Osteoblast (primary cell): ENCODE results near the gene RNF187. TPM values are rescaled to one million over a fixed set of nuclear protein-coding genes. Genes with fewer than 3 reads are reported as not detected.

Experiments
- DNase-seq: peaks from one replicate; pipeline ENCODE4 v3.0.0; 2011; ENCODE audit warnings: low spot score, mixed read lengths; ENCODE audit not compliant: insufficient read length; ENCODE audit errors: missing footprints
- H2AFZ ChIP-seq: 2 replicates; pipeline ENCODE4 v1.6.0; 2011; ENCODE audit warnings: mild to moderate bottlenecking, low read length
- H3K27ac ChIP-seq: 2 replicates; pipeline ENCODE4 v1.5.1; 2011; ENCODE audit warnings: mild to moderate bottlenecking, low read depth, low read length, moderate library complexity
- H3K27me3 ChIP-seq: 2 replicates; pipeline ENCODE4 v1.6.0; 2012; ENCODE audit warnings: mild to moderate bottlenecking, control low read depth, inconsistent platforms, low read length, moderate library complexity; ENCODE audit not compliant: insufficient read depth
- H3K36me3 ChIP-seq: 2 replicates; pipeline ENCODE4 v1.5.1; 2011; ENCODE audit warnings: mild to moderate bottlenecking, low read length, control low read depth, moderate library complexity; ENCODE audit not compliant: insufficient read depth
- H3K4me1 ChIP-seq: 2 replicates; pipeline ENCODE4 v1.5.1; 2011; ENCODE audit warnings: mild to moderate bottlenecking, low read length, control low read depth, moderate library complexity; ENCODE audit not compliant: insufficient read depth
- H3K4me2 ChIP-seq: 2 replicates; pipeline ENCODE4 v1.6.0; 2011; ENCODE audit warnings: mild to moderate bottlenecking, low read length; ENCODE audit not compliant: insufficient read depth
- H3K4me3 ChIP-seq: fragments of 200-600 bp; sonication (generic); 3 replicates; pipeline ENCODE4 v1.5.1; 2012; ENCODE audit warnings: mild to moderate bottlenecking, low read length, inconsistent platforms; ENCODE audit not compliant: insufficient read depth
- H3K79me2 ChIP-seq: 2 replicates; pipeline ENCODE4 v1.6.0; 2012; ENCODE audit warnings: mild to moderate bottlenecking, low read length, control low read depth, inconsistent platforms; ENCODE audit not compliant: insufficient read depth
- H3K9me3 ChIP-seq: 2 replicates; pipeline ENCODE4 v1.5.1; 2011; ENCODE audit warnings: low read depth, low read length, control low read depth
- H4K20me1 ChIP-seq: 2 replicates; pipeline ENCODE4 v1.6.0; 2012; ENCODE audit warnings: mild to moderate bottlenecking, low read length, control low read depth; ENCODE audit not compliant: insufficient read depth
- total RNA-seq: library from RNA; depleted of rRNA; stranded (reverse); fragments of >200 nt; gene quantifications from 2 replicates; pipeline ENCODE4 v1.2.3, GENCODE V29; 2012
- TF ChIP-seq, protein P1 (sequence below): IDR thresholded peaks from 2 replicates; pipeline ENCODE4 v1.5.1; 2011; ENCODE audit warnings: mild to moderate bottlenecking, low read depth, low read length, moderate library complexity; ENCODE audit errors: extremely low read depth

The RNF187 gene
- total RNA-seq, 1 donor, result 52.5 TPM

DNA sequence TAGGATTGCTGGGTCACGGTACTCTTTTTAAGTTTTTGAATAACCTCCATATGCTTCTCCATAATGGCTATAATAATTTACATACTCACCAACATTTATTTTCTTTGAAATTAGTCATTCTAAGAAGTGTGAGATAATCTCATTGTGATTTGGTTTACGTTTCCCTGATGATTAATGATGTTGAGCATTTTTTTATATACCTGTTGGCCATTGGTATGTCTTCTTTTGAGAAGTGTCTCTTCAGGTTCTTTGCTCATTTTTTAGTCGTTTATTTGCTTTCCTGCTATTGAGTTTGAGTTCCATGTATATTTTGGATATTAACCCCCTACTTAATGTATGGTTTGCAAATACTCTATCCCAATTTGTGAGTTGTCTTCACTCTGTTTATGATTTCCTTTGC lies 9.3 kb downstream of the RNF187 start:
- peaks cover 6% of the 10 kb centered on the region for H4K20me1 ChIP-seq
- no peak overlapping the region for H3K4me3 ChIP-seq
- H3K79me2 ChIP-seq, result peaks cover 3% of the 10 kb centered on the region
- no peak for DNase-seq
- TF ChIP-seq, protein P1, sequence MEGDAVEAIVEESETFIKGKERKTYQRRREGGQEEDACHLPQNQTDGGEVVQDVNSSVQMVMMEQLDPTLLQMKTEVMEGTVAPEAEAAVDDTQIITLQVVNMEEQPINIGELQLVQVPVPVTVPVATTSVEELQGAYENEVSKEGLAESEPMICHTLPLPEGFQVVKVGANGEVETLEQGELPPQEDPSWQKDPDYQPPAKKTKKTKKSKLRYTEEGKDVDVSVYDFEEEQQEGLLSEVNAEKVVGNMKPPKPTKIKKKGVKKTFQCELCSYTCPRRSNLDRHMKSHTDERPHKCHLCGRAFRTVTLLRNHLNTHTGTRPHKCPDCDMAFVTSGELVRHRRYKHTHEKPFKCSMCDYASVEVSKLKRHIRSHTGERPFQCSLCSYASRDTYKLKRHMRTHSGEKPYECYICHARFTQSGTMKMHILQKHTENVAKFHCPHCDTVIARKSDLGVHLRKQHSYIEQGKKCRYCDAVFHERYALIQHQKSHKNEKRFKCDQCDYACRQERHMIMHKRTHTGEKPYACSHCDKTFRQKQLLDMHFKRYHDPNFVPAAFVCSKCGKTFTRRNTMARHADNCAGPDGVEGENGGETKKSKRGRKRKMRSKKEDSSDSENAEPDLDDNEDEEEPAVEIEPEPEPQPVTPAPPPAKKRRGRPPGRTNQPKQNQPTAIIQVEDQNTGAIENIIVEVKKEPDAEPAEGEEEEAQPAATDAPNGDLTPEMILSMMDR, result no peak
- peaks cover 32% of the 10 kb centered on the region for H3K36me3 ChIP-seq
- H3K4me1 ChIP-seq, result peaks cover 8% of the 10 kb centered on the region
- no peaks in the 10 kb centered on the region for H3K27me3 ChIP-seq
- no peak overlapping the region for H3K27ac ChIP-seq
- H3K4me2 ChIP-seq, result no peak overlapping the region
- no peak overlapping the region for H2AFZ ChIP-seq
- no peaks in the 10 kb centered on the region for H3K9me3 ChIP-seq

DNA sequence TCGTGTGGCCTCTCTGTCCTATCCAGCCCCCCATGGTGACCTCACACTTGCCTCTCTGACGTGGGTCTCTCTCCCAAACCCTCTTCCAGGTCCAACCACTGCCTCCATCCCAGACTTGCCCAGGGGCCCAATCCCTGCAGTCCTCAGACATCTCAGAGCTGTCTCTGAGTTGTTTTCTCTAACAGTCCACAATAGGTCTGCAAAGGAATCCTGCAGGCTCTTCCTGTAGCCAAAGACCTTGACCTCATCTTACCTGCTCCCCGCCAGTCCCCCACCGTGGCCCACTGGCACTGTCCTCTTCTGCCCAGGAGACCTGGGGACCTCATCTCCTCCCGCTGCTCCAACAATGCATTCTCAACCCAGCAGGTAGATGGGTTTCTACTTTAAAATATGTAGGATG lies 10.0 kb downstream of the RNF187 start:
- Histone ChIP-seq H3K27me3 (no peaks in the 10 kb centered on the region), H3K9me3 (no peaks in the 10 kb centered on the region), H3K4me2 (no peak overlapping the region), H3K4me3 (no peak overlapping the region), H2AFZ (no peak overlapping the region), H4K20me1 (peaks cover 6% of the 10 kb centered on the region), H3K36me3 (peaks cover 26% of the 10 kb centered on the region), H3K79me2 (no peaks in the 10 kb centered on the region), H3K4me1 (peaks cover 8% of the 10 kb centered on the region), H3K27ac (no peak overlapping the region)
- TF ChIP-seq, protein P1, result no peak
- no peak for DNase-seq

DNA sequence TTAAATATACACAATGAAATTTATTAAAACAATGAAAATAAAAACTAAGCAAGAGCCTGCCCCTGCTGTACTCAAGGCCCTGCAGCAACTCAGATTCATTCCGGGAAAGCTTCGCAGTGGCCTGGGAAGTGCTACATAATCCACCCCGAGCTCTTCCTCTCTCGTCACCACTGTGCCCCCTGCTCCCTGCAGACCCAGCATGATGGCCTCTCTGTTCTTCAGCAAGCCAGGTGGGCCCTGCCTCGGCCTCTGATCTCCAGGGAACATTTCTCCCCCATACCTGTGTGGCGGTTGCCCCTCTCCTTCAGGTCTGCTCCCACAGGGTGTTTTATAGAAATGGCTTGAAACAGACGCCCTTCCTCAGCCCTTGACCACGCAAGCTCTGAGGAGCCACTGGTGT lies 10.6 kb downstream of the RNF187 start:
- Histone ChIP-seq H3K27me3 (no peaks in the 10 kb centered on the region), H3K9me3 (no peaks in the 10 kb centered on the region), H3K4me3 (no peak overlapping the region), H2AFZ (no peak overlapping the region), H3K36me3 (peaks cover 25% of the 10 kb centered on the region), H3K4me1 (peaks cover 8% of the 10 kb centered on the region), H4K20me1 (peaks cover 4% of the 10 kb centered on the region), H3K4me2 (no peak overlapping the region), H3K79me2 (no peaks in the 10 kb centered on the region), H3K27ac (no peak overlapping the region)
- TF ChIP-seq, protein P1, result no peak
- no peak for DNase-seq

DNA sequence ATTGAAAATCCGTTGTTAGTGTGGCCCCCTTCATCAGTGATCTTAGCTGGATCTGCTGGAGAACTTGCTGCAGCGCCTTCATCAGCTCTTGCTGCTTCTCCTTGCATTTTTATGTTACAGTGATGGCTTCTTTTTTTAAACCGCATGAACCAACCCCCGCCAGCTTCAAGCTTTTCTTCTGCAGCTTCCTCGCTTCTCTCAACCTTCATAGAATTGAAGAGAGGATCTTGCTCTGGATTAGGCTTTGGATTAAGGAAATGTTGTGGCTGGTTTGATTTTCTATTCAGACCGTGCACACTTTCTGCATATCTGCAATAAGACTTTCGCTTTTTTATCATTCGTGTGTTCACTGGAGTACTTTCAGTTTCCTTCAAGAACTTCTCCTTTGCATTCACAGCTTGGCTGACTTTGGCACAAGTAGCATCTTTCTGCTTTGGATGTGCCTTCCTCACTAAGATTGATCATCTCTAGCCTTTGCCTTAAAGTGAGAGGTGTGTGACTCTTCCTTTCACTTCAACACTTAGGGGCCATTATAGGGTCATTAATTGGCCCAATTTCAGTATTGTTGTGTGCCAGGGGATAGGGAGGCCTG lies 13.1 kb downstream of the RNF187 start:
- no peak overlapping the region for H3K4me3 ChIP-seq

More for the DNA sequence above, 13.1 kb downstream of the RNF187 start:
- Histone ChIP-seq H4K20me1 (no peaks in the 10 kb centered on the region), H3K36me3 (peaks cover 8% of the 10 kb centered on the region), H3K4me2 (peak overlapping the region; percentile 74), H3K4me1 (peaks cover 8% of the 10 kb centered on the region), H3K27ac (no peak overlapping the region), H3K79me2 (no peaks in the 10 kb centered on the region), H2AFZ (no peak overlapping the region), H3K27me3 (no peaks in the 10 kb centered on the region), H3K9me3 (no peaks in the 10 kb centered on the region)
- TF ChIP-seq, protein P1, result no peak
- no peak for DNase-seq
